ENCODE measurements around the gene TMPRSS13.
A peak's percentile ranks its signal among the peaks of the same experiment; 100 is the strongest.
"Not testable (repeated sequence)": the region's sequence is repeated elsewhere in the genome, so short reads cannot be mapped to it uniquely, and the experiment has no call there.

The TMPRSS13 gene

GRCh38 chr11:117870103-117870952 lies 58.9 kb downstream of the TMPRSS13 start:
- peak; percentile 96 to 98 for DNase-seq

DNA sequence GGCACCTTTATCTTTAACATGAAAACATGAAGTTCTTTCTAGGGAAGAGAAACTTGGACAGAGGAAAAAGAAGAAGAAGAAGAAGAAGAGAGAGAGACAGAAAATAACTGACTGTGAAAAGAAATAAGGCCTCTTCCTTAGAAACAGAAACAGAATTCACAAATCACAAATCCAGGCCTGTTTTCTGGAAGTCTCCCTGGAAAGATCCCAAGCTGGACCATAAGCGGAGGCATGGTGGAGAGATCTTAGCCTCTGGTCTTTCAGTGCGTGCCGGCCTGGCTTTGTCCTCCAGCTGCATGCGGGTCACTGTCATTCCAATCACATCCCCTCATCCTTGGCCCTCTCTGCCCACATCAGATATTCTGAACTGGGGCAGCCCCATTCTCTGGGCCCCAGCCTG lies 59.6 kb downstream of the TMPRSS13 start:
- DNase-seq = no peak

GRCh38 chr11:117868815-117869561 lies 60.2 kb downstream of the TMPRSS13 start:
- peak; percentile 77 to 89 for DNase-seq

DNA sequence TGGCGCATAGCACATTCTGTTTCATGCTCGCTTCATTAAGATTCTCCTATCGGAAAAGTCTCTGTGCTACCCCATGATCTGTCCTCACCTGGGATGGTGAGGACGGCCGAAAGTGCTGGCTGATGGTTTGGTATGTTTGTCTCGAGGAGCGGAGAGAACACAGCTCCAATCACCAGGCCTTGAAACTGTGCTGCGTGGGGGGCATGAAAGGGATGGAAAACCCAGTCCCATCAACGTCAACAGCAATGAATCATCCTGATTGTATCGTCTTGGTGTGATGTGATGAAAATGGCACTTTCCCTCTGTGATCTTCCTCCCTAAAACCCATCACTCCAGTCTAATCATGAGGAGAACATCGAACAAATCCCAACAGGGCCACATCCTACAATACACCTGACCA lies 61.1 kb downstream of the TMPRSS13 start:
- no peak for DNase-seq

GRCh38 chr11:117866526-117866925 lies 62.7 kb downstream of the TMPRSS13 start:
- no peak for DNase-seq

- not testable (repeated sequence) for DNase-seq
These were observed 63.7 kb downstream of the TMPRSS13 start for GRCh38 chr11:117865546-117865945.

- DNase-seq = peak; percentile 57 to 75
These were observed 65.8 kb downstream of the TMPRSS13 start for GRCh38 chr11:117863383-117863782.

- no peak for DNase-seq
These were observed 66.4 kb downstream of the TMPRSS13 start for GRCh38 chr11:117862753-117863152.

GRCh38 chr11:117862019-117862725 lies 67.0 kb downstream of the TMPRSS13 start:
- DNase-seq = no peak

DNA sequence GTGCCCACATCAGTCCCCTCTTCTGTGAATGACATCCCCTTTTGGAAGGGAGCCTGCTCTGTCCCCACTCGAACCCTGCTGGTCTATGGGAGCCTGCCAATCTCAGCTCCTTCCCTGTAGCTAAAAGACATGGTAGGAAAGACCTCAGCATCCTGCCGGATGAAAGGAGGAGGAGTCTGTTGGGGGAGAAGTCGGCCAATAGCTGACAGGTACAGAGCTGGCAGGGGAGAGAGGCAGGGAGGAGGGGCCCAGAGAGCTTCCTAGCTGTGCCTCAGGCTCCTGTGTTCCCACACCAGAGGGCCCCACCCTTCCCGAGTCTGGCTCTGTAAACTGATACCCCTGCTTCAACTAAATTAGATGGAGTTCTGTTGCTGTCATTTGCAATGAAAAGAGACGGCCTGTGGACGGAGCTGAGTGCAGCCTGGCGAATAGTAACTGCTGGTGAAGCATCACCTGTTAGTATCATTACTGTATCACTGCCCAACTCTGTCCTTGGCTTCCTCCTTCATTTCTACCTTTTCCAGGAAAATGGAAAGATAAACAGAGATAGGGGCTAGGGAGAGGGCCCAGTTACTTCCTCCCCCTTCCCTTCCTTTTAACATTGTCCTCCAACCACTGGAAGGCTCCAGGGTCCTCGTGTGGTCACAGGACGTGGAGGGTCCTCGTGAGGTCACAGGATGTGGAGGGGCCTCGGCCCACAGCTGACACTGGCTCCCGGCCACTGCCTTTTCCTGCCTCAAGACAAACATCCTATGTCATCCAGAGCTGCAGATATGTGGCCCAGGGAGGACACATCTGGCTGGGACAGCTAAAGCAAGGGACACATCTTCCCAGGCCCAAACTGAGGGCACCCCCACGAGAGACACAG lies 67.8 kb downstream of the TMPRSS13 start:
- peak; percentile 99 to 100 for DNase-seq

GRCh38 chr11:117860139-117860538 lies 69.1 kb downstream of the TMPRSS13 start:
- no peak for DNase-seq

DNA sequence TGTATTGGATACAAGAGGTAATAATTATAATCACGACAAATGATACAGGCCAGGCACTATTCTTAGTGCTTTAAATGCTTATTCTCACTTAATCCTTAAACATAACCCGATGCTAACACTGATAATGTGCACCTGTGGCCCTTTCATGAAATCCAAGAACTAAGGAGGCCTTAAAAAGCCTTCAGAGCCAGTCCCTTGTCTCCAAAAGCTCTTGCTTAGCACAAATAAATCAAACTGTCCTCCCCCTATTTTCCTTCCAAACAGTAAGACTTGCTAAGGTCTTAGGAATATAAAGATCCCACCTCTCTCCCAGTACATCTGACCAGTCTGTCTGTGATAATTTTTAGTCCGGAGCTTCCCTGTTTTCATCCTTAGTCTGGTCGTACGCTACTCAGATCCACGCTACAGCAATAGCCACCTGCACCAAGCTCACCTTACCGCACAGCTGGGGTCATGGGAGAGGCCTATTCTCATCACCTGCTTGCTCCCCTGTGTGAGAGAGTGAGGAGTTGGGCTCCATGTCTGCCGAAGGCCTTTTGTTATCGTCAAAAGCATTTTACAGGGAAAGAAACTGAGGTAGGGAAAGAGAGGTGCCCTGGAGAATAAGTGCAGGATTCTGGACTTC lies 69.6 kb downstream of the TMPRSS13 start:
- DNase-seq = no peak

GRCh38 chr11:117859061-117859460 lies 70.1 kb downstream of the TMPRSS13 start:
- DNase-seq = no peak

DNA sequence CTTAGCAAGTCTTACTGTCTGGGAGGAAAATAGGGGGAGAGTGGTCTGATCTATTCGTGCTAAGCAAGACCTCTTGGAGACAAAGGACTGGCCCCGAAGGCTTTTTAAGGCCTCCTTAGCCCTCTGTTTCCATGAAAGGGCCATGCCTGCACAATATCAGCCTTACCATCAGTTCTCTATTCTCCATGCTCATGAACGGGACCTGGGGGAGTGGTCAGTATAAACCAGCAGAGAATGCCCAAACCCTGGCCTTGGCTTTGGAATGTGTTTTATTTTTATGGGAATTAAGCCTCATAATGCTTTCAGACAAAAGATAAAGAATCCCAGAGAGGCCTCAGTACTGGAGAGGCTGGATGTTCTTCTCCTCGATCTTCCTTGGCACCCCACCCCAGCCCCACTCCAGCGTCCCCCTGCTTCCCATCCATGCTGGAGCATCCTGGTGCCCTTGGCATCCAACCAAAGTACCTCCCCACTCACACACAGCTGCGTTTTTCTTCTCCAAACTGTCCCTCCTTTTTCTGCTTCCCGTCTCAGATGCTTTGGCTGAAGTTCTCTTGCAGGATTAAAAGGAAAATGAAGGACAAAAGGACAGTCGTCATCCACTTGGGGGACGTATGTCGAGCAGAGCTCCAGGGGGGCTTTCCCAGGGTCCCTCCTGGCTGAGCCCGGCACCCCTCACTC lies 71.3 kb downstream of the TMPRSS13 start:
- DNase-seq = no peak

DNA sequence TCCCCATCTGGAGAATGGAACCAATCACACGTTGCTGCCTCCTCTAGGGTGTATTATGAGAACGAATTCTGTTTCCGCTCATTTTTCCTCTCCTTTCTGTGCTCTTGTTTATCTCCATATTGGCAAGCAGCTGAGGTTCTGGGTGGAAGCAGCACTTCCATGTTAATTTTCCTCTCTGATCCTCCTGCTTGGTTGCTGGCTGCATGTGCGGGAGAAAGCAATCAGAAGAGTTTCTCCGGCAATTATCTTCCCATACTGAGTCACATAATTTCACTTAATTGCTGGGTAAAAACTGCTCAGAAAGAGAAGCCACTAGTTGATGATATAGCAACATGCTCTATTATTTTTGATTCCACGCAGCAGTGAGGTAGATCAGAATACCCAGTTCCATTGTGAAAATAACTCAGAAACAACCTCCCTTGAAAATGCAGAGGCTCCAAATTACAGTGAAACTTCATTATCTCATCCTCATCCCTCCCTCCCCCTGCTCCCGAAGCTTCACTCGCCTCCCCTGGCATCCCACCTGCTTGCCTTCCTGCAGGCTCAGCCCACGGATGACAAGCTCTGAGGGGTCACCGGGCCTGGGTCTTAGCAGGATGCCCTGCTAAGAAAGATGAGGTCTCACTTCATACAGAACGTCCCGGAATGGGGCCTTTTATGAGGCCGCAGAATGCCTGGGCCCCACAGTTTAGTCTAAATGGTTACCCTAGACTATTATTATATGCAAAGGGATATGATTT lies 73.1 kb downstream of the TMPRSS13 start:
- no peak for DNase-seq

DNA sequence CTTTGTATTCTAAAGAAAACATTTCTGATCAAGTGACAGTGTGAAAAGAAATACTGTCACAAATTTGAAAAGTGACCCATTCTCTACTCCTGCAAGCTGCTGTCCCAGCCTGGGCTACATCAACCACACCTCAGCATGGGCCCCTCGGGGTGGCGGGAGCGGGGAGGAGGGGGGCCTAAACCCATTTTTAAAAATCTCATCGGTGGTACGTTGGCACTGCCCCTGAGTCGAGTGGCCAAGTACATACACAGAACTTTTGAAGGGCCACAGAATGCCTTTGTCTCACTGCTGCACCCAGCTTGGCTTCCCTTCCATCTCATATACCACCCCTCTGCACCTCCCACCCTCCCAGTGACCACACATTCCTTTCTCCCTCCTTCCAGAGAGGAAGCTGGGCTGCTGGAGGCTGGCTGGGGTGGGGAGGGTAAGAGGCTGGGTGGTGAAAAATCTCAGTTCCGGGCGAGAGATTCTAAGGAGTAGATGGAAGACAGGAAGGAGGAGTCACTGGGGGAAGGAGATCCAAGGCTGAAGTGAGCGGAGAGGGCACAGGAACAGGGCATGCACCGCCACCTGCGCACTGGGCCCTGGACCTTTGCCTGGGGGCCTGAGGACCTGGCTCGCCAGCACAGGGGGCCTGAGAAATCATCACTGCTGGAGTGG lies 73.9 kb downstream of the TMPRSS13 start:
- DNase-seq = no peak

DNA sequence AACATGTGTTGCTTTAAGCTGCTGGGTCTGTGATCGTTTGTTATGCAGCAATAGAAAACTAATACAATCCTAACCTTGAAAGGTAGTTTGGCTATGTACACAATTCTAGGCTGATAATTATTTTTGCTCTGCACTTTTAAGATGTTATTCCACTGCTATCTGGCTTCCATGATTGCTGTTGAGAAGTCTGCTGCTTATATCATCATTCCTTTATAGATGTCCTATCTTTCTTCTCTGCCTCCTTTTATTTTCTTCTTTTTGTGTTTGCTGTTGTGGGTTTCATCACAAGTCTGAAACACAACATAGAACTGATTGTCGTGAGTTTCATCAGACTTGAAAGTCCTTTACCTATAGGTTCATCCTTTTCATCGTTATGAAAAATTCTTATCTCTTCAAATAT lies 76.9 kb downstream of the TMPRSS13 start:
- no peak for DNase-seq

DNA sequence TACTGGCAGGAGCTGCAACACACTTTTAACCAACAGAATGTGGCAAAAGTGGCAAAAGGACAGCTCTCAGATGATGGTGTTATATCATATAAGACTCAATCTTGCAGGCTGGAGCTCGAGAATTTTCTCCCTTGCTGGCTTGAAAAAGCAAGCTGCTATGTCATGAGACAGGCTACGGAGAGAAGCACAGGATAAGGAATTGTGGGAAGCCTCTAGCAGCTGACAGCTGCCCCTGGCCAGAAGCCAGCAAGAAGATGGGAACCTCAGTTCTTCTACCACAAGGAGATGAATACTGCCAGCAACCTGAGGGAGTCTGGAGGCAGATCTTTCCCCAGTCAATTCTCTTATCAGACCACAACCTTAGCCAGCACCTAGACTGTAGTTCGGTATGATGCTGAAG lies 77.3 kb downstream of the TMPRSS13 start:
- no peak for DNase-seq

DNA sequence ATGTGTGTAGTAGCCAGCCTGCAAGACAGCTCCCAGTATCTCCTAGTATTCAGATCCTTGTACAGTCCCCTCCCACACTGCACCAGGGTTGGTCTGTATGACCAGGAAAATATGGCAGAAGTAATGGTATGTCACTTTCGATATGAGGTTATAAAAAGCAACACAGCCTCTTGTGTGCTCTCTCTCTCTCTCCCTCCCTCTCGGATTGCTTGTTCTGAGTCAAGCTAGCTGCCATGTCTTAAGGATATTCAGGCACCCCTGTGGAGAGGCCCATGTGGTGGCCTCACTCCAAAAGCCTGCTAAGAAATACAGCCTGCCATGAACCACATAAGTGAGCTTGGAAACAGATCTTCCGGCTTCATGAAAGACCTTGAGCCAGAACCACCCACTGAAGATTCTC lies 78.1 kb downstream of the TMPRSS13 start:
- DNase-seq = no peak

All from NCI-H526 (cell line).